GF-D8 (cell line): ENCODE measurements around the gene RIMBP3C.
"Not testable (repeated sequence)": the region's sequence is repeated elsewhere in the genome, so short reads cannot be mapped to it uniquely, and the experiment has no call there.

Experiments used
- DNase-seq: peaks from one replicate; lab custom pipeline; 2025; lab: John Stamatoyannopoulos, UW

Gene RIMBP3C, protein sequence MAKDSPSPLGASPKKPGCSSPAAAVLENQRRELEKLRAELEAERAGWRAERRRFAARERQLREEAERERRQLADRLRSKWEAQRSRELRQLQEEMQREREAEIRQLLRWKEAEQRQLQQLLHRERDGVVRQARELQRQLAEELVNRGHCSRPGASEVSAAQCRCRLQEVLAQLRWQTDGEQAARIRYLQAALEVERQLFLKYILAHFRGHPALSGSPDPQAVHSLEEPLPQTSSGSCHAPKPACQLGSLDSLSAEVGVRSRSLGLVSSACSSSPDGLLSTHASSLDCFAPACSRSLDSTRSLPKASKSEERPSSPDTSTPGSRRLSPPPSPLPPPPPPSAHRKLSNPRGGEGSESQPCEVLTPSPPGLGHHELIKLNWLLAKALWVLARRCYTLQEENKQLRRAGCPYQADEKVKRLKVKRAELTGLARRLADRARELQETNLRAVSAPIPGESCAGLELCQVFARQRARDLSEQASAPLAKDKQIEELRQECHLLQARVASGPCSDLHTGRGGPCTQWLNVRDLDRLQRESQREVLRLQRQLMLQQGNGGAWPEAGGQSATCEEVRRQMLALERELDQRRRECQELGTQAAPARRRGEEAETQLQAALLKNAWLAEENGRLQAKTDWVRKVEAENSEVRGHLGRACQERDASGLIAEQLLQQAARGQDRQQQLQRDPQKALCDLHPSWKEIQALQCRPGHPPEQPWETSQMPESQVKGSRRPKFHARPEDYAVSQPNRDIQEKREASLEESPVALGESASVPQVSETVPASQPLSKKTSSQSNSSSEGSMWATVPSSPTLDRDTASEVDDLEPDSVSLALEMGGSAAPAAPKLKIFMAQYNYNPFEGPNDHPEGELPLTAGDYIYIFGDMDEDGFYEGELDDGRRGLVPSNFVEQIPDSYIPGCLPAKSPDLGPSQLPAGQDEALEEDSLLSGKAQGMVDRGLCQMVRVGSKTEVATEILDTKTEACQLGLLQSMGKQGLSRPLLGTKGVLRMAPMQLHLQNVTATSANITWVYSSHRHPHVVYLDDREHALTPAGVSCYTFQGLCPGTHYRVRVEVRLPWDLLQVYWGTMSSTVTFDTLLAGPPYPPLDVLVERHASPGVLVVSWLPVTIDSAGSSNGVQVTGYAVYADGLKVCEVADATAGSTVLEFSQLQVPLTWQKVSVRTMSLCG (N-terminal part only)

GRCh38 chr22:21551361-21551760 lies at the start of gene RIMBP3C:
Gene RIMBP3C (minus strand): TSS chr22:21551461. CDS start chr22:21550976, 485 bp downstream.
- DNase-seq, result not testable (repeated sequence)

DNA sequence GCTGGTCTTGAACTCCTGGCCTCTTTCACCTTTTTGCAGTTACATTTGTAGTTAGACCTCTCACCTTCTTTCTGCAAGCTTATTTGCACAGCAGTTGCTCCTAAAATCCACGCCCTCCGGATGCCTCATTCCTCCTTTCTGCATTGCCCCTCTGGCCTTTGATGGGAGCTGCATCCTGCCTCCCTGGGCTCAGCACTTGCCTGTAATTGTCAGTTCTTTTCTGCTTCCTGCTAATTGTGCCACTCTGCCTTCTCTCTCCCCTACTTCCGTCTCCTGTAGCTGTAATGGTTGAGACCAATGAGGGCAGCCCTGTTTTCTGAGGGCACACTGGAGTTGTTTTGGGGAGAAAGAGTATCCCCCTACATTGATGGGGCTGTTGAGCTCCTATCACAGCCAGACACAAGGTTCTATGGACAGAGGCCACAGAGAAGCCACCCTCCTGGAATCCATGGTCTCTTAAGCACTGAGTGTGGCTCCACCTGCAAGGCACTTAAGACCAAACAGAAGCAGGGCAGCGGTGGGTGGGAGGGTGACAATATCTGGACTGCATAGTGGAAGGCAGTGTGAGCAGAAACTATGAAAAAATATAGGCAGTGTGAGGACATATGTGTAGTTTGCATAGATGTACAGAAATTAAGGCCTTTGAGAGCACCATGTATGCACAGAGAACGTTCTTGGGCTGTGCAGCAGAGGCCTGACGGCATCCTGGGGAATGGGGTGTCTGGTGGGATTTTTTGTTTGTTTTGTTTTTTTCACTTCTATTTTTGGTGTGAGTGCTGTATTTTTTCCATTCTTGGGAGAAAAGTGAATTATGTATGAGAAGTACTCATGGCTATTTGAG lies 48.0 kb upstream of the RIMBP3C start:
- DNase-seq, result no peak

GRCh38 chr22:21598302-21598701 lies 47.0 kb upstream of the RIMBP3C start:
- DNase-seq, result no peak

DNA sequence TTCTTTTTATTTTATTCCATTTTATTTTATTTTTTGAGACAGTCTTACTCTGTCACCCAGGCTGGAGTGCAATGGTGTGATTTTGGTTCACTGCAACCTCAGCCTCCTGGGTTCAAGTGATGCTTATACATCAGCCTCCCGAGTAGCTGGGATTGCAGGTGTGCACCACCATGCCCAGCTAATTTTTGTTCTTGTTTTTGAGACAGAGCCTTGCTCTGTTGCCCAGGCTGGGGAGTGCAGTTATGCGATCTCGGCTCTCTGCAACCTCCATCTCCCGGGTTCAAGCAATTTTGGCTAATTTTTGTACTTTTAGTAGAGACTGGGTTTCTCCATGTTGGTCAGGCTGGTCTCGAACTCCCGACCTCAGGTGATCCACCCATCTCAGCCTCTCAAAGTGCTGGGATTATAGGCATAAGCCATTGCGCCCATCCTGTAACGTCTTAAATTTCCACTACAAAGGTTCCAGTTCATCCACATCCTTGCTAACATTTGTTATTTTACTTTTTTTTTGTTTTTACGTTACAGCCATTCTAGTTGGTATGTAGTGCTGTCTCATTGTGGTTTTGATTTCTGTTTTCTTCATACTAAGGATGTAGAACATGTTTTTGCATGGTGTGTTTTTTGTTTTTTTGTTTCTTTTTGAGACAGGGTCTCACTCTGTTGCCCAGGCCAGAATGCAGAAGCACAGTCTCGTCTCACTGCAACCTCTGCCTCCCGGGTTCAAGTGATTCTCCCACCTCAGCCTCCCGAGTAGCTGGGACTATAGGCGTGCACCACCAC lies 45.3 kb upstream of the RIMBP3C start:
- not testable (repeated sequence) for DNase-seq

GRCh38 chr22:21594865-21595452 lies 43.7 kb upstream of the RIMBP3C start:
- no peak for DNase-seq

- no peak for DNase-seq
Observed at GRCh38 chr22:21593406-21594232, 42.4 kb upstream of the RIMBP3C start.

- DNase-seq, result no peak
Observed at GRCh38 chr22:21592422-21592821, 41.2 kb upstream of the RIMBP3C start.

DNA sequence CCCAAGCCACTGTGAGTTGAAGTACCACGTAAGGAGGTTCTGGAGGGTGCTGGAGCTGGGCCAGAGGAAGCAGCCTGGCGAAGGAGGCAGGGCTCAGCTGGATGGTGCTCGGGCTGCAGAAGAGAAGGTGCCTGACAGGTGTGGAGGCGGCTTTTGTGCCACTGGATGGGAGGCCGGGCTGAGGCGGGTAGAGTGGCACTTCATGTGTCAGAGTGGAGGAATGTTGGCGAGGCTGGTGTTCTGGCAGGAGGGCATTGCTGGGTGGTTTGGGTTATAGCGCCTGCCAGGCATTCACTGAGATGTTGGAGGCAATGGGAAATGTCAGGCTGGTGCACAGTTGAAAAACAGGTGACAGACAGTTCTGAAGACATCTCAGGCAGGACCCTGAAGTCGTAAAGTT lies 40.4 kb upstream of the RIMBP3C start:
- DNase-seq, result no peak

DNA sequence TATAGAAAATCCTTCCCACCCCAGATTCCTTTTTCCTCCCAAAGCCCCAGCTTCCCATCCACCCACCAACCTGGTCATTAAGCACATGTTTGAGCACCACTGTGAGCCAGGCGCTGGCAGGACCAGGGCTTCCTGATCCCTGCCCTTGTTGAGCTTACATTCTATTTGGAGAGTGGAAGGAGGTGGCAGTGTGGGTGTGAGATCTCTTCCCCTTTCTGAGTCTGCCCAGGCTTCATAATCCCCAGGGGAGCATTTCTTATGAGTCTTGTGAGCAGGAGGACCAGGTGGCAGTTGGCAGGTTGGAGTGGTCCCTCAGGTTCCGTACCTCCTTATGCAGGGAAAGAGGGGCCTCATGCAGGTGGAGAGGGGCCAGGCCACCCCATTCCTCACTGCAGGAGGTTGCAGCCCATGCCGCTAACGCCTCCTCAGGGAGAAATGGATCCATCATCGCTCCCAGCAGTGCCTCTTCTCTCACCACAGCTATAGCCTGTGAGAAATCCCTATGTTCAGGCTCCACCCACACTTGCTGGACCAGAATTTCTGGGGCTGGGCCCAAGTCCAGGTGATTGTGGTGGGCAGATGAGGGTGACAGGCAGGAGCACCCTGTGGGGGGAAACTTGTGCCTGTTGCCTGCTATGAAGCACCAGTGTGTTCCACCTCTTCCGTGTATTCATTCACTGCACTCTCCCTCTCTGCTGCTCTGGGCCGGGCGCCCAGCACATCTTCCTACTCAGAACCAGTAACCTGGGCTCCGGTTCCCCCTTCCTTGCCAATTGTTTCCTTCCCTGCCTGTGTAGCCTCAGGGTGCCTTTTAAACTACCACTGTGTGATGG lies 39.8 kb upstream of the RIMBP3C start:
- peak; percentile 20 for DNase-seq

DNA sequence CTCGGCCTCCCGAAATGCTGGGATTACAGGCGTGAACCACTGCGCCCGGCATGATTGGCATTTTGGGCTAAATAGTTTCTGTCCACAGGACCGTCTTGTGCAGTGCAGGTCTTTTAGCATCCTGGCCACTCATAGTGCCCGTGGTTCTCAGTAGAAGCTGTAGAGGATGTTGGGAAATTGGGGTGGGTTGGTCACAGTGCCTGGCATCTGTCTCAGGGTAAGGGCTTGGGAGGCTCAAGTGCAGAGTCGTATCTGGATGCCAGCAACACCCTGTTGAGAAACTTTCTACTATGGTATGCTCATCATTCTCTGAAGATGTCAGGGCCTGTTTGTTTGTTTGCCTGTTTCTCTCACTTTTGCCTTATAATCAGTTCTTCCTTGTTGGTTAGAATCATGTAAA lies 38.1 kb upstream of the RIMBP3C start:
- peak; percentile 16 for DNase-seq

DNA sequence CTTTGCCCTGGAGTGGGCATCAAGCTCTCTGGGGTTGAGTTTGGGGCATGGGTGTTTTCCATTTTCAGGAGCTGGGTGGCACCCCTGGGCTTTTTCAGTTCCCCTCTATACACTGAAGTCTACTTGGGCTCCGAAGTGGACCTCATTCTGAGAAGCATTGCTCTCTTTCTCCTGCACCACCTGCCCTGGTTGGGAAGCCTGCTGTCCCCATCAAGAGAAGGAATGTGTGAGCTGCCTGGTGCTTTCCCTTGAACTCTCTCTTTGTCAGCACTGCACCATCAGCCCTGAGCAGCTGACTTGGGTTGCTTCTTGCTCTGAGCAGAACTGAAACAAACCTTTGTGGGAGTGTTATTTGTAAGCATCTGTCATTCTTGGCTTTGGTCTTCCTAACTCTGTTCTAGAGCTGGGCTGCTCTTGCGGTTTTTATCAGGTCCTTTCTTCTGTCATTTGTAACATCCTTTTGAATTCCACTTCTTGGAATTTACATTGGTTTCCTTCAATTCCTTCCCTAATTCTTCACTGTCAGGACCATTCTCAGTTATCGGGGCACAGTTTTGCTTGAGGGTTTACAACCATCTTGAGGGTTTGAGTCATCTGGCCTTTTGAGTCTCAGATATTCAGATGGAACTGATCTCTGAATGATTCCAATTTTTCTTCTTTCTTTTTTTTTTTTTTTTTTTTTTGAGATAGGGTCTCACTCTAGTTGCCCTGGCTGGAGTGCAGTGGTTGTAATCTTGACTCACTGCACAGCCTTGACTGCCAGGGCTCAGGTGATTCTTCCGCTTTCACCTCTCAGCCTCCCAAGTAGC lies 36.7 kb upstream of the RIMBP3C start:
- peak; percentile 11 for DNase-seq

GRCh38 chr22:21585389-21585788 lies 34.1 kb upstream of the RIMBP3C start:
- no peak for DNase-seq

- no peak for DNase-seq
Observed at GRCh38 chr22:21582801-21583740, 31.8 kb upstream of the RIMBP3C start.

GRCh38 chr22:21581009-21581713 lies 29.9 kb upstream of the RIMBP3C start:
- not testable (repeated sequence) for DNase-seq

GRCh38 chr22:21580623-21581007 lies 29.4 kb upstream of the RIMBP3C start:
- DNase-seq, result not testable (repeated sequence)

DNA sequence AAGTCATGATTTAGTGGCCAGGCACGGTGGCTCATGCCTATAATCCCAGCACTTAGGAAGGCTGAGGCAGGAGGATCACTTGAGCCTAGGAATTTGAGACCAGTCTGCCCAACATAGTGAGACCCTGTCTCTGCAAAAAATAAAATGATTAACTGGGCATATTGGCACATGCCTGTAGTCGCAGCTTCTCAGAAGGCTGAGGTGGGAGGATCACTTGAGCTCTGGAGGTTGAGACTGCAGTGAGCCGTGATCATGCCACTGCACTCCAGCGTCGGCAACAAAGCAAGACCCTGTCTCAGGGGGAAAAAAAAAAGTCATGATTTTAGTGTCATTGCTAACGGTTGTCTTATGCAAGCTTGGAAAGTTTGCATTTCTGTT lies 28.2 kb upstream of the RIMBP3C start:
- DNase-seq, result no peak
